Testis (tissue), 3 donors: ENCODE measurements around the gene COL6A1. TPM values are rescaled to one million over a fixed set of nuclear protein-coding genes. Genes with fewer than 3 reads are reported as not detected.
A peak's percentile ranks its signal among the peaks of the same experiment; 100 is the strongest.

Experiments used
- DNase-seq: peaks from one replicate; pipeline ENCODE4 v3.0.0-alpha.2; 2019
- H3K27ac ChIP-seq, 2 donors: fragments of 200-600 bp; sonication (generic); one replicate each; pipeline ENCODE4 v1.5.1; 2019
- H3K27me3 ChIP-seq: fragments of 200-600 bp; sonication (generic); one replicate; pipeline ENCODE4 v1.5.1; 2019
- H3K36me3 ChIP-seq: fragments of 200-600 bp; sonication (generic); one replicate; pipeline ENCODE4 v1.5.1; 2017; ENCODE audit warnings: low read depth; ENCODE audit errors: missing control alignments
- H3K4me1 ChIP-seq: fragments of 200-600 bp; sonication (generic); one replicate; pipeline ENCODE4 v1.5.1; 2019
- H3K4me3 ChIP-seq, 2 donors: fragments of 200-600 bp; sonication (generic); one replicate each; pipeline ENCODE4 v1.5.1; 2017 to 2019
- H3K9me3 ChIP-seq: fragments of 200-600 bp; sonication (generic); one replicate; pipeline ENCODE4 v1.5.1; 2017
- CTCF ChIP-seq, 3 experiments: fragments of 450-650 bp in 2 of 3; fragments of 200-600 bp in 1 of 3; sonication (generic) in 1 of 3; IDR thresholded peaks; one replicate each; pipeline ENCODE4 v1.5.1; 2016 to 2019; ENCODE audit warnings: antibody characterized with exemption in 3 of 3, mild to moderate bottlenecking in 2 of 3, moderate library complexity in 1 of 3
- POLR2A ChIP-seq: fragments of 450-650 bp; IDR thresholded peaks from one replicate; pipeline ENCODE4 v1.6.1; 2017; ENCODE audit warnings: antibody characterized with exemption, mild to moderate bottlenecking, moderate library complexity
- WGBS, 2 donors: methylation state at CpG; one replicate each; pipeline ENCODE4 v1.1.5; 2018; 5-methylcytosine and 5-hydroxymethylcytosine counted together
- intact Hi-C: fragments of 100-400 bp; cut with DNase I; formaldehyde crosslinking; loops from one replicate; pipeline ENCODE4 v1.15.1; 2023; ENCODE audit warnings: low total_unique reads
- polyA plus RNA-seq: library from polyadenylated mRNA; stranded (reverse); fragments of 350-450 nt; fragmentation: Illumina TruSeq; extraction: RNeasy Lipid Tissue Mini Kit (QIAGEN cat#74804); gene quantifications from one replicate; pipeline ENCODE4 v1.2.3, GENCODE V29; 2014; ENCODE audit warnings: low read depth, low replicate concordance; ENCODE audit not compliant: insufficient read depth
- total RNA-seq, 2 donors: library from RNA; depleted of rRNA; stranded (reverse); fragments of >200 nt; gene quantifications; one replicate each; pipeline ENCODE4 v1.2.3, GENCODE V29; 2016

COL6A1 gene
- total and polyA plus RNA-seq, 3 donors from 2014 or later: 166 to 197 (median 178) TPM

DNA sequence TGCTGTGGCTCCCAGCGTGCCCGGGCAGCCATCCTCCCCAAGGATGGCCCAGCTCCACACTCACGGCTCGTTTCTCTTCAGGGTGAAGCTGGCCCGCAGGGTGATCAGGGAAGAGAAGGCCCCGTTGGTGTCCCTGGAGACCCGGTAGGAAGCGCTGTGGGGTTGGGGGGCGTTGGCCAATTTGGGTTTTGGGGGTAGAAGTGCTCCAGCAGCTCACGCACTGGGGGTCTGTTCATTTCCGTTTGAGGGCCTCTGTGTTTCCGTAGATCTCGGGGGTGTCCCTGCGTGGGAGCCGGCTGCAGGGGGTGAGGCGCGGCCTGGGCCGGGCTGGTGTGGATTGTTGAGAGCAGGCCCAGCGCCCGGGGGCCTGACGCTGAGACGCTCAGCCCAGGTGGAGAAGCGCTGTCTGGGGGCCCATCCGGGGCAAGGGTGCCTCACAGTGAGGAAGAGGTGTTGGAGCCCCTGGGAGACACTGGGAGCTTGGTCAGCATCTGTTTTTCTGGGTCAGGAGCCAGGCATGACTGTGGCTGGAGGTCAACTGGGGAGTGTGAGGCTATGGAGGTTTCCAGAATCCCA, 12.6 kb downstream of the COL6A1 start:
- no peaks in the 10 kb centered on the region for H3K9me3 ChIP-seq
- intact Hi-C loops: no loop called here
- TF ChIP-seq CTCF (IDR thresholded peaks at IDR 0.05) (no peak), POLR2A (no peak)
- no peak overlapping the region for H3K4me3 ChIP-seq
- peak; percentile 12 for DNase-seq
- no peaks in the 10 kb centered on the region for H3K4me1 ChIP-seq
- no peak overlapping the region for H3K27ac ChIP-seq
- no peaks in the 10 kb centered on the region for H3K27me3 ChIP-seq
- H3K36me3 ChIP-seq: no peaks in the 10 kb centered on the region
- WGBS, 2 donors: 84 to 88% methylated on average over 18 to 24 of the region's 24 CpGs

GRCh38 chr21:45994759-45995685, 13.5 kb downstream of the COL6A1 start:
- Histone ChIP-seq H3K36me3 (no peaks in the 10 kb centered on the region), H3K4me3 (no peak overlapping the region), H3K27ac (no peak overlapping the region), H3K4me1 (no peaks in the 10 kb centered on the region), H3K27me3 (no peaks in the 10 kb centered on the region), H3K9me3 (no peaks in the 10 kb centered on the region)
- 83 to 88% methylated on average over 19 to 33 of the region's 33 CpGs for WGBS, 2 donors
- peak; percentile 12 for DNase-seq
- TF ChIP-seq POLR2A (no peak), CTCF (IDR thresholded peaks at IDR 0.05) (no peak)
- intact Hi-C loops: no loop called here

DNA sequence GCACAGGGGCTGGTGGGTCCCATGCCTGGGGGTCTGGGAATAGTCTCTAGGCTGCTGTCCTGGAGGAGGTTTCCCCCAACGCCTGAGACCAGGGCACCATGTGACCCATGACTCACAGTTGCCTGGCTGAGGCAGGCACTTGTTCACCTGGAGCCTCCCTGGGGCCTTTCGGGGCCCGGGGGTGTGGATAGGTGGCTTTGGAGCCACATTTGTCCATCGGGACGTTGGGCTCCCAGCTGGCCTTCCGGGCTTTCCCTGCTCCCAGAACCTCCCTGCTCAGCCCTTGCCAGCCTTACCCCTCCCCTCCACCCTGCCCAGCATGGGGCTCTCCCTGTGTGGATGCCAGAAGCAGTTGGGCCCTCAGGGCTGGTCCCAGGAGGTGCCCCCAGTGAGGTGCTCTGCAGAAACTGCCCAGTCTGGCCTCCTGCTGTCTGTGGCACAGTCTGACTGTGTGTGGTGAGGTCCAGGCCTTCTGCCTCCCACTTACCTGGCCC, 14.2 kb downstream of the COL6A1 start:
- Histone ChIP-seq H3K27me3 (no peaks in the 10 kb centered on the region), H3K4me3 (no peak overlapping the region), H3K9me3 (no peaks in the 10 kb centered on the region), H3K4me1 (no peaks in the 10 kb centered on the region), H3K27ac (no peak overlapping the region), H3K36me3 (no peaks in the 10 kb centered on the region)
- no peak for TF ChIP-seq CTCF (IDR thresholded peaks at IDR 0.05)
- no peak for TF ChIP-seq POLR2A
- no peak for DNase-seq
- intact Hi-C loops: no loop called here
- WGBS, 2 donors: 72 to 94% methylated on average over 6 of the region's 6 CpGs

DNA sequence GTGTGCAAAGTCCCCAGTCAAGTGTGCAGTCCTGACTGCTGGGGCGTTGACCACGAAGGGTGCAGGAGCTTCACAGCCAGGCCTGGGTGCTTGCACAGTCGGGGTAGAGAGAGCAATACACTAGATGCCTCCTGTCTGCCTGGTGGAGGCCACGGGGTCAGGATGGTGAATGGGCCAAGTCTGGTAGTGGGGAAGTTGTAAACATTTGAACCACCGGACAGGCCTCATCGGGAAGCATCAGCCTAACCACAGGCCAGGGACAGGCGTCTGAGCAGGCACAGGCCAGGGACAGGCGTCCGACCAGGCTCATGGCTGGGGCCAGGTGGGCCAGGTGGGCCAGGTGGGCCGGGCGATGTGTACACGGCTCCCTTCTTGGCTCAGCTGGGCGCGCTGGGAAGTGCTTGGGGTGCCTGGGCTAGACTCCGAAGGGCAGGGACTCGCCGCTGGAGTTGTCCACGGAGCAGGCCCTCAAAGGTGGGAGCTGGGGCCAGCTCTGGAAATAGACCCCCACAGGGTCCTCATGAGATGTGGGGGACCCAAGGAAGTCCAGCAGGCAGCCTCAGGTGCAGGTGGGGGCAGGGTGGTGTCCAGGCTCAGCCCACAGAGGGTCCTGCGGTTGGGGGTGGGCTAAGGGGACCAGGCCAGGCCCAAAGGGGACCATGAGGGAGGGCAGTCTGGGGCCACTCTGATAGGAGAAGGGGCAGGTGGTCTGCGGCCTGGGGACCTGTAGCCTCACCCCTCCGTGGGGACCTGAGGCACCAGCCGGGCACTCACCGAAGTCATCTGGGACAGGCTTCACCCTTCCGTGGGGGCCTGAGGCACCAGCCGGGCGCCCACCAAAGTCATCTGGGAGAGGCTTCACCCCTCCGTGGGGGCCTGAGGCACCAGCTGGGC, 15.0 kb downstream of the COL6A1 start:
- DNase-seq: peak; percentile 11
- TF ChIP-seq CTCF (IDR thresholded peaks at IDR 0.05) (no peak), POLR2A (no peak)
- intact Hi-C loops: no loop called here
- H3K9me3 ChIP-seq: no peaks in the 10 kb centered on the region
- WGBS, 2 donors: 89 to 92% methylated on average over 9 to 27 of the region's 27 CpGs
- H3K4me1 ChIP-seq: no peaks in the 10 kb centered on the region
- no peaks in the 10 kb centered on the region for H3K27me3 ChIP-seq
- no peak overlapping the region for H3K4me3 ChIP-seq
- H3K36me3 ChIP-seq: no peaks in the 10 kb centered on the region
- no peak overlapping the region for H3K27ac ChIP-seq
